CD4-positive, alpha-beta T cell treated with Interleukin-6 for 4 hours (primary cell): ENCODE data around the gene DOCK4.
"Not testable (repeated sequence)": the region's sequence is repeated elsewhere in the genome, so short reads cannot be mapped to it uniquely, and the experiment has no call there.

Source experiments
- DNase-seq: peaks from one replicate; pipeline ENCODE4 v3.0.0-alpha.2; 2020; ENCODE audit warnings: mixed read lengths

Gene DOCK4

GRCh38 chr7:111937163-111937562 is 269.0 kb downstream of the DOCK4 start:
- DNase-seq = no peak

GRCh38 chr7:111933609-111934008 is 272.6 kb downstream of the DOCK4 start:
- DNase-seq = no peak

GRCh38 chr7:111931958-111932357 is 274.2 kb downstream of the DOCK4 start:
- no peak for DNase-seq

DNA sequence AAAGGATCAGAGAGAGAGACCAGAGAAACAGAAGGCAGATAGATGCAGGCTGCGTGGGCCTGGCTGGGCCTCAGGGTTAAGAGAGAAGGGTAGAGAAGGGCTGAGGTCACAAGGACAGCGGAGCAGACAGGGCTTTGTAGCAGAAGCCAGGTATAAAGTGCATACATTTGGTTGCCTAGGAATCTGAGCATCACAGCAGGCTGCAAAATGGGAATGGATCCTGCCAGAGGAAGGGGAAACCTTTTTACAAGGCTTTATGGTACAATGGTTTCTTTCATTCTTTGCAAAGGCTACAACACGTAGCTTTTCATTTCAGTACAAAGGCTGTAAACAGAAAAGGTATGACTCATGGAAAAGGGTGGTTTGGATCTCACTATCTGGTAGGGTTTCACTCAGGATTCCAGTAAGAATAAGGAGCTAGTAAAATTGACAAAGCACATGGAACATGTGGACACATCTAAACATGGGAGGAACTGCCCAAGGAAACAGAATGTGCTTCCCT is 275.1 kb downstream of the DOCK4 start:
- no peak for DNase-seq

DNA sequence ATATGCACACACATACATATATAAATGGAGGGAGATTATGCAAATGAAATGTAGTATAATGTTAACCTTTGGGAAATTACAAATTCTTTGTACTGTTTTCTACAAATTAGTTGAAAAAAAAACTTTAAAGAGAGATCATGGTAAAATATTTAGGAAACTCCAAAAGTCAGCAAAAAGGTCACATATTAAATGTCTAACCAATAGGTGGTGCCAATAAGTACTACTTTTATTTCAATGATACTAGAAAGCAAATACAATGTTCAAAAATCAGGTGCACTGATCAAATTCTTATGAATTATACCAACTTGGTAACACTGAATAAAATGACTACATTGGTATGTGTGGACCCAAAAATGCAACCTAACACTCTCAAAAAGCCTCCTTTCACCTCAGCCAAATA is 276.9 kb downstream of the DOCK4 start:
- DNase-seq = no peak

DNA sequence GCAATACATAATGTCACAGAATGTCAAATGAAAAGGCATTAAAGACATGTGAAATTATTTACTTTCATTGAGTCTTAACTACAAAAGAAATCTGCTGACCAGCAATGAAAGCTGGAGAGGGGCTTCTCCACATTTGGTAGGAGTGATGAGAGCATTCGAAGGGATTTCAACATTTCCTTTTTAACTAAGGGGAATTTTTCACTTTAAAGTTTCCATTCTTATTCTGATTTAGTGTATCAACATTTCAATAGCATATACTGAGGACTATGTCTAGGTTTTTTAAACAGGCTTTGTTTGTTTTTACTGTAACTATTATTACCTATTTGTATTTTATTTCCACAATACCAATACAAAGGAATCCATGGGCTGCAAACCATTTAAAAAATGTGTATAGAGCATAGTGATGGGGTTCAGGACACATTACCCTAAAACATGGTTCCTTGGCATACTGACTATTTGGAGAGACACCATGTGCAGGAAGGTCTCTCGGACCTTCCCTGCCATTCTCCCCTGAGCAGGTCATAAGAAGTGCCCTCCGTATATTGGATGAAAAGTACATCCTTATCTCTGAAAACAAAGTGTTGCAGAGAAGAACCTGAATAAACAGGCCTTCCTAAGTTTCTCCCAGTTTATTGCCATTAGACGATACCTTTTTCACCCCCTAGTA is 278.7 kb downstream of the DOCK4 start:
- DNase-seq = no peak

DNA sequence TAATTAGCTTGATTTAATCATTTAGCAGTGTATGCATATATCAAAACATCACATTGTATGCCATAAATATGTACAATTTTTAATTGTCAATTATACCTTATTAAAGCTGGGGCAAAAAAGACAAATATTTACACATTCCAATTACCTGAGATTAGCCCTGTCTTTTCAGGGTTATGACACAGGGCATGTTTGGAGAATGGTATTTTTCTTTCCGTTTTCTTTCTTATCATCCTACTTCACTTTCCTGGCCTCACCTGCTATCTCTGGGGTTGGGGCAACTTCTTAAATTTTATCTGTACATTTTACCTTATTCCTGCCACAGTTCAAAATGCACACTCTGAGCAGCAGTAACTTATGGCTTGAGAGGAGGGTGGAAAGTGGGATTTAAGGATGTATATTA is 285.9 kb downstream of the DOCK4 start:
- no peak for DNase-seq

DNA sequence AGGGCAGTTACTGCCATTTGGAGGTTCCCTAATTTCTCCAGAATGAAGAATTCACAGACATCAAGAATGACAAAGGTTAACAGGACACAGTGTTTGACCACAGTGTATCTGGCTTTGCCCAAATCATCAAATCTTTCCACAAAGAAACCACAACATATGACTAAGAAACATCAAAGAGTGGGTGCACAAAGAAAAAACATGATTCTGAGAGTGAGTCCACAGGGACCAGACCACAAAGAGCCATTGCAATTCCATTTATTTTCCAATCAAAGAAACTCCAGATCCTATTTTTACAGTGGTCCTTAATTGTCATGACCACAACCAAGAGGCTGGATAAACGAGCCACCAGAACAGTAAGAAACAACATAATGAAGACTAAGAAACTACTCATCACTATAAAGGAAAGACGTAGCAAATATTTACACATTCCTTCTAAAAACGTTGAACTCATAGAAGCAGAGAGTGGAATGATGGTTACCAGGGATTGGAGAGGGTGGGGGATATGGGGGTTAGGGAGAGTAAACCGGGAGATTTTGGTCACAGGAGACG is 286.5 kb downstream of the DOCK4 start:
- no peak for DNase-seq

- DNase-seq = no peak
Measured at GRCh38 chr7:111919164-111919563, 287.0 kb downstream of the DOCK4 start.

GRCh38 chr7:111918461-111918860 is 287.7 kb downstream of the DOCK4 start:
- DNase-seq = no peak

- DNase-seq = not testable (repeated sequence)
Measured at GRCh38 chr7:111917404-111917803, 288.8 kb downstream of the DOCK4 start.

GRCh38 chr7:111914291-111914690 is 291.9 kb downstream of the DOCK4 start:
- no peak for DNase-seq

DNA sequence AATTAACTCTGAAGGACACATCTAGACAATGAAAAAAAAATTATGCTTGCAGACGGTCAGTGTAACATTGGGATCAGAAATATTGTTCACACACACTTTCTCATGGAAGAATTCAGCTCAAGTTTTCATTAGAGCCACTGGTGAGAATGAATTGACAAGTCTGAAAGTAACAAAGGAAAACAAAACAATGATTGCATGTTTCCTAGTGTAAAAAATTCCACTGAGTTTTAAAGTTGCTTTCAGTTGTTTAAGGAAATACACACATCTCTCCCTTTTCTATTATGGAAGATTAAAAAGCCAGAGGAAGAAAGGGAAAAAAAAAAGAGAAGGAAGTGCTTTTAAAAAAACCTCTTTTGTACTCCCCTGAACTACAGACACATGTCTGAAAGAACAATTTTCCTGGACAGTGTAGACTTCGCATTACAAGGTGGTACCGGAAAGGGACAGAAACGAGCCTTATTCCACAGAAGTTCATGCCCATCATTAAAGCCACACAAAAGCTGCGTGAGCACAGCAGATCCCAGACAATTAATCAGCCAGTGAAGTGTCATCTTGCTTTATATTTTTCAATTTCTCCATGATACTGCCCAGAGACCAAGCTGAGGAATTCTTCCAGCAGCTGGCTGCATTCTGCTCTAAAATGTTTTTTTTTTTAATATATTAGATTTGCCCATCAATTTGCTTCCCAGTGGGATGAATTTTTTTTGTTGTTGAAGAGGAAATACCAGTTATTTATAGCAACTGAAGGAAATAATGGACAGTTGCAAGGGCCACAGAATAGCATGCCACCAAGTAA is 294.8 kb downstream of the DOCK4 start:
- no peak for DNase-seq

DNA sequence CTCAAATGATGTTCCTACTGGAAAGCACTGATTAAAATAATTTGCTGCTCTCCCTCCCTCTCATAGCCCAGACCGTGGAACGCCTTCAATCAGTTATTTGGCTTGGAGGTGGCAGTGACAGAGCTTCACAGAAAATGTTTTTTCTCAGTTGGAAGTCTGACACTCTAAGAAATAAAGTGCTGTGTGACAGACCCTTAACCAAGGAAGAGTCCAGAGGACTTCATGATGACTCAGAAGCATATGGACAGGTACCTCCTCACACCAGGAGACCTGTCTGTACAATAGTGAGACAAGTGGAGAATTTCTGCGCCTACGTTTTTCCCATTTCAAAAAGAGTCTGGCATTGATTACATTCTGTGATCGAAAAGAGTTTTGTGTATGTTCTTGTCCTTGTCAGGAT is 295.5 kb downstream of the DOCK4 start:
- no peak for DNase-seq

DNA sequence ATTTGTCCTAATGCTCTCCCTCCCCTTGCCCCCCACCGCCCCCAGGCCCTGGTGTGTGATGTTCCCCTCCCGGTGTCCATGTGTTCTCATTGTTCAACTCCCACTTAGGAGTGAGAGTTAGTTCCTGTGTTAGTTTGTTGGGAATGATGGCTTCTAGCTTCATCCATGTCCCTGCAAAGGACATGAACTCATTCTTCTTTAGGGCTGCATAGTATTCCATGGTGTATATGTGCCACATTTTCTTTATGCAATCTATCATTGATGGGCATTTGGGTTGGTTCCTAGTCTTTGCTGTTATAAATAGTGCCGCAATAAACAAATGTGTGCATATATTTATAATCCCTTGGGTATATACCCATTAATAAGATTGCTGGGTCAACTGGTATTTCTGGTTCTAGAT is 297.5 kb downstream of the DOCK4 start:
- DNase-seq = not testable (repeated sequence)

DNA sequence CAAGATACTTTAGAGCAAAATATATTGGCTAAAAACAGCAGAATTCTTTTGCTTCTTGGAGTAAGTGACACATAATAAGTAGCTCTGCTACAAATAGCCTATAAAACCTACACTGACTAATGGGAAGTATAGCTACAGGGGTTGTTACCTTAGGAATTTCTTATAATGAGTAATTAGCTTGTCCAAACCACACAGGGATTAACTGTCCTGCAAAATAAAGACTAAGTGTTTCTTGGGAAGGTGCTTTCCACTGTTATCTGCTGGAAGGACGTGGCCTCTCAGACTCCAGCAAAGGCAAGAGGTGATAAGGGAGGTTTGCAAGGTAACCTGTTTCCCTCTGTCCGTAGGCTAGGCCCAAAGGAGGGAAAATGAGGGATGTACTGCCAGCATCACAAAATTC is 302.4 kb downstream of the DOCK4 start:
- no peak for DNase-seq

DNA sequence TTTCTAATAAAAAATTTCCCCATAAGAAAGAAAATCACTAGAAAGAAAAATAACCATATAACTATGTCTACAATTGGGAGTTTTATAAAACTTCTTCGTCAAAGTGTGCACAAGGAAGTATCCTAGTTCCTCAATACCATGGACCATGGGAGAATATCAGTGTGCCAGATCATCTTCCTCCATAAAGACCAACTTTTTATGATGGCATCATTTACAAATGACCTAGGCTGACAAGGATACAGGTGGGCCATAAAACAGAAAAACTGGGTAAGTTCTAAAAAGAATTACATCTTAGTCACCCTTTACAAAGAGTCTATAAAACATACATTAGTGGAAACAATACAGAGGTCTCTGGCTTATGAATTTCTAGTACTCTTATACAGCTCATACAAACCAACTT is 303.2 kb downstream of the DOCK4 start:
- DNase-seq = no peak

DNA sequence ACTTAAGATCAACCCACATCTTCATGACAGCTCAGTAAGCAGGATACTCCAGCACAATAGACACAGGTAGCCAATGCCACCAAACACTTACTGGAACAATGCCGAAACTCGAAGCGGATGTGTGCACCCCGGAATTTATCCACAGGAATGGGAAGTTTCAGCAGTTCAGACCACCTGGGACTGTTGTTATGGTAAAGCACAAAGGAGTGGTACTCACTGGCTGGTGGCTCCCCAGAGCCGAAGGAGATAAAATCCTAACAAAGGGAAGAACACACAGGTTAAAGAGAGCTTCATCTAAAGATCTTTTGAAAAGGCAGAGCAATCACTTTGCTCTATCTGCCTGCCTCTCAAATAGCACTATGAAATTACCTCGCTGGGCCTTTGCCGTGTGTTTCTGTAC is 305.9 kb downstream of the DOCK4 start:
- DNase-seq = no peak

DNA sequence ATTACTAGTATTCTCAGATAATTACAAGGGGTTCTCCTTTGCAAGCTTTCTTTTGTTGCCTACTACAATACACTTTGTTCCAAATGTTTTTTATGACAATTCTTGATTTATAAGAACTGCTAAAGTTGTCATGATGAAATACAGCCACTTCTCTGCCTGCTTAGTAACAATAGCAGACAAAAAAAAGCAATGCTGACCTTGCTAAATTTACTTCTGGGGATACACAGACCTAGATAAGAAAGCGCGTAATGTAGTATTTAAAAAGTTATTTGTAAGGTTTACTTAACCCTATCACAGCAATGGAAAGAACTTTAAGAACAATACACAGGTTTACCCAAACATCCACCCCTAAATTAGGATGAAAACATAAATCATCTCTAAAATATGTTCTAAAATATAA is 311.1 kb downstream of the DOCK4 start:
- DNase-seq = no peak

DNA sequence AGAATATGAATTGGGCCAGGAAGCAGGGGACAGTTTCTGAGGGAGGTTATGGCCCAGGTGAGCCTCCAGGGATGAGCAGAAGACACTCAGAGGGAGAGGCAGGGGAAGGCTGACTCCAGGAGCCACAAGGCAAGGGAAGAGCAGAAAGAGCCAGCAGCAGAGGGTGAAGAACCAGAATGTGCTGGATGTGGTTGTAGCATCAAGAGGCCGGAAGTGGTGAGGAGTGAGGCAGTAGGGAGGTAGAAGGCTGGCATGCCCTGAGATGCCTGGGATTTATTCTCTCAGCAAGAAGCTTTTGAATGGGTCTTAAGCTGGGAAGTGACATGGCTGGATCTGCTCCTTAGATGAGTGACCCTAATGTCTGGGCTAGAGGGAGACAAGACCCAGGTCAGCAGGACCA is 311.7 kb downstream of the DOCK4 start:
- DNase-seq = no peak

GRCh38 chr7:111893190-111893589 is 313.0 kb downstream of the DOCK4 start:
- DNase-seq = no peak

- DNase-seq = no peak
Measured at GRCh38 chr7:111892588-111892987, 313.6 kb downstream of the DOCK4 start.

DNA sequence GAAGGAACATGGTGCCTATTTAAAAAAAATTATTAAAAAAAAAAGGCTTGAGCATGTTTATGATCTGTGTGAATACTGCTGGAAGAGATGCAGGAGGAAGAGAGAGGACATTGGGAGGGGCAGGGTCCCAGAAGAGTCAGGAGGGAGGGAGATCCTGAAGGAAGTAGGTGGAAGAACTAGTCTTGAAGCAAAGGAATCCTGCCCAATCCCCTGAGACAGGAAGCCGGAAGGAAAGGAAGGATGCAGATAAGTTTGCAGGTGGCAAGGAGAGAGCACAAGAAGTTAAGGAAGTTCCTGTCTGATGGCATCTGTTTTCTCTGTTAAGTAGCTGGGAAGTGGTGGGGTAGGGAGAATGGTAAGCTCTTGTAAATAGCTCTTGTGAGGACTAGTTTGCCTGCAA is 318.5 kb downstream of the DOCK4 start:
- no peak for DNase-seq

DNA sequence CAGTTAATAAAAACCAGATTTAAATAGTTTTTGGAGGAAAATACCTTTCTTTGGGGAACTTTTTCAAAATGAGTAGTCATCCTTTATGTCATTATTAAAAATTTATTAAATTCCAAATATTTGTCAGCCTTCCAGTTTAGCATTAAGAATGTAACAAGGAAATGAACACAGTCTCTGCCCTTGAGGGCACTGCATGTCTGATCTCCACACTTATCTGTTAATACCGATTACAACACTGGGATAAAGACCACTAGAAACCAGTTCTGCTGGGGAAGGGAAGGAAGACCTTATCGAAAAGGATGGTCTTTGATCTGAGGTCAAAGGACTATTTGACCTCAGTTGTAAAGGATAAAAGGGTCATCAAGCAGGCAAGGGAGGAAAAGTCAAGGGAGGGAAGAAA is 320.0 kb downstream of the DOCK4 start:
- DNase-seq = no peak
